ENCODE measurements around the gene MAP3K13. TPM values are rescaled to one million over a fixed set of nuclear protein-coding genes. Genes with fewer than 3 reads are reported as not detected.
"Not testable (repeated sequence)": the region's sequence is repeated elsewhere in the genome, so short reads cannot be mapped to it uniquely, and the experiment has no call there.

Gene MAP3K13
- total and polyA plus RNA-seq, 7 donors, result 21.7 to 64.7 (median 26.0) TPM

DNA sequence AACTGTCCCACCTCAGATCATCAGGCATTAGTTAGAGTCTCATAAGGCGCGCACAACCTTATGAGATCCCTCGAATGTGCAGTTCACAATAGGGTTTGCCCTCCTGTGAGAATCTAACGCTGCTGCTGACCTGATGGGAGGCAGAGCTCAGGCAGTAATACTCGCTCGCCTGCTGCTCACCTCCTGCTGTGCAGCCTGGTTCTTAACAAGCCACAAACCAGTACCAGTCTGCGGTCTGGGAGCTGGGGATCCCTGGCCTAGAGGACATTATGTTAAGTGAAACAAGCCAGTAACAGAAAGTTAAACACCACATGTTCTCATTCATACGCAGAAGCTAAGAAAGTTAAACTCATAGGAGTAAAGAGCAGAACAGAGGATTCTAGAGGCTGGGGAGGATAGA is 47.0 kb downstream of the MAP3K13 start:
- Histone ChIP-seq H3K27ac (no peak overlapping the region), H3K4me1 (no peaks in the 10 kb centered on the region), H3K9me3 (no peaks in the 10 kb centered on the region), H3K36me3 (no peaks in the 10 kb centered on the region), H3K4me3 (no peak overlapping the region), H3K27me3 (no peaks in the 10 kb centered on the region)
- intact Hi-C loops (cut with DNase I), result no loop called here
- no peak for DNase-seq
- TF ChIP-seq POLR2AphosphoS5 (IDR thresholded peaks at IDR 0.05), result no peak
- 82 to 89% methylated on average over 8 of the region's 8 CpGs for WGBS, 2 donors

DNA sequence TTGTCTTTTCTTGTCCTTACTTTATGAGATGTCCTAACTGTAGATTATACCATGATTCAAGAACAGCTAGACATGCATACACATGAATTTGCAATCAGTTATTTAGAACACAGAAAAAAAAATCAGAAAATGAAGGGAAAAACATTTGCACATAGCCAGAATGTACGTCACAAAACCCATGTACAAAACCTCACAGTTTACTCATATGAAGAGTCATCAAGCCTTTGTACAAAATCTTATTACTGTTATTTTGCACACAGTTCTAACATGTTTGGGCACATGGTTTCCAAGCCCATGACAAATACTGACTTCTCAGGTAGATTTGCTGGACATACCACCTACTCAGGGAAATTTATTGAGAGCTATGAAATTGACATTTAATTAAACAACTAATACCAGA is 48.2 kb downstream of the MAP3K13 start:
- WGBS, 2 donors, result 92 to 97% methylated on average over 1 of the region's 1 CpG
- intact Hi-C loops (cut with DNase I), result no loop called here
- H3K27me3 ChIP-seq, result no peaks in the 10 kb centered on the region
- no peak for DNase-seq
- no peaks in the 10 kb centered on the region for H3K36me3 ChIP-seq
- no peaks in the 10 kb centered on the region for H3K9me3 ChIP-seq
- no peak for TF ChIP-seq POLR2A (IDR thresholded peaks at IDR 0.05)
- TF ChIP-seq POLR2AphosphoS5 (IDR thresholded peaks at IDR 0.05), result no peak
- TF ChIP-seq EP300 (IDR thresholded peaks at IDR 0.05), result no peak
- TF ChIP-seq, protein P1, sequence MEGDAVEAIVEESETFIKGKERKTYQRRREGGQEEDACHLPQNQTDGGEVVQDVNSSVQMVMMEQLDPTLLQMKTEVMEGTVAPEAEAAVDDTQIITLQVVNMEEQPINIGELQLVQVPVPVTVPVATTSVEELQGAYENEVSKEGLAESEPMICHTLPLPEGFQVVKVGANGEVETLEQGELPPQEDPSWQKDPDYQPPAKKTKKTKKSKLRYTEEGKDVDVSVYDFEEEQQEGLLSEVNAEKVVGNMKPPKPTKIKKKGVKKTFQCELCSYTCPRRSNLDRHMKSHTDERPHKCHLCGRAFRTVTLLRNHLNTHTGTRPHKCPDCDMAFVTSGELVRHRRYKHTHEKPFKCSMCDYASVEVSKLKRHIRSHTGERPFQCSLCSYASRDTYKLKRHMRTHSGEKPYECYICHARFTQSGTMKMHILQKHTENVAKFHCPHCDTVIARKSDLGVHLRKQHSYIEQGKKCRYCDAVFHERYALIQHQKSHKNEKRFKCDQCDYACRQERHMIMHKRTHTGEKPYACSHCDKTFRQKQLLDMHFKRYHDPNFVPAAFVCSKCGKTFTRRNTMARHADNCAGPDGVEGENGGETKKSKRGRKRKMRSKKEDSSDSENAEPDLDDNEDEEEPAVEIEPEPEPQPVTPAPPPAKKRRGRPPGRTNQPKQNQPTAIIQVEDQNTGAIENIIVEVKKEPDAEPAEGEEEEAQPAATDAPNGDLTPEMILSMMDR (IDR thresholded peaks at IDR 0.05), result no peak
- no peak overlapping the region for H3K4me3 ChIP-seq
- no peaks in the 10 kb centered on the region for H3K4me1 ChIP-seq
- H3K27ac ChIP-seq, result no peak overlapping the region

DNA sequence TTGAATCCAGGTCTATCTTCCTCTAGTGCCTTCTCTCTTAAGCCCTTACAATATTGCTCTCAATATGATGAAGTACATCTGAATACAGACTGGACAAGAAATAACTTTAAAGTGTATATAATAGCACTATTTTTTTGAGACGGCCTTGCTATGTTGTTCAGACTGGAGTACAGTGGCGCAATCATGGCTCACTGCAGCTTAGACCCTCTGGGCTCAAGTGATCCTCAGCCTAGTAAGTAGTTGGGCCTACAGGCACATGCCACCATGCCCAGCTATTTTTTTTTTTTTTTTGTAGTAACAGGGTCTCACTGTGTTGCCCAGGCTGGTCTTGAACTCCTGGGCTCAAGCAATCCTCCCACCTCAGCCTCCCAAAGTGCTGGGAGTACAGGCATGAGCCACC is 53.6 kb downstream of the MAP3K13 start:
- WGBS, 2 donors, result 96% methylated on average over 2 of the region's 2 CpGs

DNA sequence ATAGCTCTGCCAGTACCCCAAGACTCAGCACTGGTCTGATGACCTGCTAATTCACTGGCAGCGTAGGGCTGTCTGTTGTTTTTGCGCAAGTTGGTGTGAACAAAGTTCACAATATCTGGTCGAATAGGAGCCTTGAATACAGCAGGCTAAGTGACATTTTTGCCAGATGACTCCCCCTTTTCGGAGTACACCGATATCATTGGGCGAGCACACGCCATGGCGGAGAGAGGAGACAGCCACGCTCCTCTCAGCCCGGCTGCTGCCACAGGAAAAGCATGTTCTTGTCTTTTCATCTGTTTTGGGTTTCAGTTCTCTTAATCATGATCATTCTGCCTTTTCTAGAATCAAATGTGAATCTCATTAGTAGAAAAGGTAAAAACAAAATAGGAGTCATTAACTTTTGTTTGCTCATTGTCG is 55.6 kb downstream of the MAP3K13 start:
- not testable (repeated sequence) for H3K9me3 ChIP-seq

More for the DNA sequence above, 53.6 kb downstream of the MAP3K13 start:
- H3K4me1 ChIP-seq, result peaks cover 0 to 6% (median 2%) of the 10 kb centered on the region in 4 donors
- no peaks in the 10 kb centered on the region for H3K27me3 ChIP-seq
- TF ChIP-seq POLR2AphosphoS5 (IDR thresholded peaks at IDR 0.05) (no peak), POLR2A (IDR thresholded peaks at IDR 0.05) (no peak), EP300 (IDR thresholded peaks at IDR 0.05) (no peak)
- TF ChIP-seq, protein P1 (IDR thresholded peaks at IDR 0.05), result no peak
- DNase-seq, result no peak
- intact Hi-C loops (cut with DNase I), result no loop called here
- no peak overlapping the region for H3K27ac ChIP-seq
- no peaks in the 10 kb centered on the region for H3K36me3 ChIP-seq
- no peaks in the 10 kb centered on the region for H3K9me3 ChIP-seq
- H3K4me3 ChIP-seq, result no peak overlapping the region

DNA sequence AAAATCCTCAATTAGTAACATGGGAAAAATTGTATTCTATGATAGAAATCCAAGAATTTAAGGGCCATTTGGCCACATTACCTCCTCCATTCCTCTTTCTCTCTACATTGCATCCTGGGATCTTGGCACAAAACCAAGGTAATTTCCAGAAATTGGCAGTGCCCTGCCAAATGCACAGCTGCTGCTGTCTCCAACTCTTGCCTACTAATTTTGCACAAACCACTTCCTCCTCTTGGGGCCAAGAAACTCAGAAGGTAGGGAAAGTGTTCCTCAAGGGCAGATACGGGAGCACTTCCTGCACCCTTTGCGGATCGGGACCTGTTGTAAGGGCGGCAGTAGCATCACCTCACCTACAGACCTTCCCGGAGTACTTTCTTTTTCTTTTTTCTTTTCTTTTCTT is 57.8 kb downstream of the MAP3K13 start:
- Histone ChIP-seq H3K4me1 (peaks cover 0 to 10% (median 2%) of the 10 kb centered on the region in 4 donors), H3K27ac (no peak overlapping the region), H3K27me3 (no peaks in the 10 kb centered on the region), H3K36me3 (no peaks in the 10 kb centered on the region), H3K4me3 (no peak overlapping the region), H3K9me3 (no peaks in the 10 kb centered on the region)
- DNase-seq, result no peak
- TF ChIP-seq EP300 (IDR thresholded peaks at IDR 0.05) (no peak), POLR2AphosphoS5 (IDR thresholded peaks at IDR 0.05) (no peak), POLR2A (IDR thresholded peaks at IDR 0.05) (no peak)
- TF ChIP-seq, protein P1 (IDR thresholded peaks at IDR 0.05), result no peak
- WGBS, 2 donors, result 22 to 68% methylated on average over 5 of the region's 5 CpGs
- intact Hi-C loops (cut with DNase I), result no loop called here

More for the DNA sequence above, 55.6 kb downstream of the MAP3K13 start:
- H3K27me3 ChIP-seq; H3K4me3 ChIP-seq; H3K36me3 ChIP-seq; H3K27ac ChIP-seq; intact Hi-C loops (cut with DNase I); DNase-seq; H3K4me1 ChIP-seq: not testable (repeated sequence)
- 89 to 90% methylated on average over 11 of the region's 11 CpGs for WGBS, 2 donors

DNA sequence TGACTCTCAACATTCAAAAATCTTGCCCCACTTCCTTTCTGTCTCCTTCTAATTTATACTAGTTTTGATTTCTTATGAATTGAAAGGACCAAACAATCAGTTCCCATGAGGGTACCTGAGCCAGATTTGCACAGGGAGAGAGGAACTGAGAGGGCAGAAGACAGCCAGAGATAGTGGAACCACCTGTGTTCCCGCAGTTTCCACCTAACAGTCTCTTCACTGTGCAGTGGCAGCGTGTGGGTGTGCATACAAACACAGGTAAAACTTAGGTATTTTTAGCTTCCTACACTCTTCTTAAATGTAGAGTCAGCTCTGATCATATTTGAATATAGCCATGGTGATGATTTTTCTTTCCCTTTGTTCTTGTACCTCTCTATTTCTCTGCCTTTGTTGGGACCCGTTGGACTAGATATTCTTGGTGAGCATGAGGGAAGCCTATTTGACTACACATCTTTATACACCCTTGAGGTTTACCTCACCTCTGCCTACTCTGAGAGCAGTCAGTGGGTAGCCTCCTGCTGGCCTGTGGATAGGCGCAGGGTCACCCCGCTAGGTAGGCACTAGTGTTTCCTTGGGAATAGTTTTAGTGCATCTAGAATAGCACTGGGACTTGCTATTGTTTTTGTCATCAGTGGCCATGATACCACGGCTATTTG is 58.8 kb downstream of the MAP3K13 start:
- Histone ChIP-seq H3K36me3 (no peaks in the 10 kb centered on the region), H3K27ac (no peak overlapping the region)
- intact Hi-C loops (cut with DNase I), result no loop called here

More for the DNA sequence above, 58.8 kb downstream of the MAP3K13 start:
- Histone ChIP-seq H3K9me3 (no peaks in the 10 kb centered on the region), H3K4me3 (no peak overlapping the region), H3K27me3 (no peaks in the 10 kb centered on the region), H3K4me1 (peaks cover 0 to 10% (median 2%) of the 10 kb centered on the region in 4 donors)
- WGBS, 2 donors, result 81 to 89% methylated on average over 6 of the region's 6 CpGs
- no peak for DNase-seq
- TF ChIP-seq POLR2AphosphoS5 (IDR thresholded peaks at IDR 0.05) (no peak), POLR2A (IDR thresholded peaks at IDR 0.05) (no peak), EP300 (IDR thresholded peaks at IDR 0.05) (no peak)
- TF ChIP-seq, protein P1 (IDR thresholded peaks at IDR 0.05), result no peak

Data from sigmoid colon (tissue), 7 donors.